ENCODE measurements around the gene XRCC5. TPM values are rescaled to one million over a fixed set of nuclear protein-coding genes. Genes with fewer than 3 reads are reported as not detected.

XRCC5 gene
- total RNA-seq, 1 donor from 2014 or later: 284 TPM

- peak overlapping the region; percentile 100 for H3K4me3 ChIP-seq (ENCODE audit: low read depth, low read length)
- no peaks in the 10 kb centered on the region for H3K27me3 ChIP-seq (ENCODE audit: control insufficient read depth, insufficient read depth, low read length)
- TF ChIP-seq CTCF (IDR thresholded peaks at IDR 0.05; ENCODE audit: insufficient read depth, low read length, poor library complexity, severe bottlenecking): no peak
- H3K36me3 ChIP-seq (ENCODE audit: control insufficient read depth, insufficient read depth, low read length): peaks cover 2% of the 10 kb centered on the region
- DNase-seq (ENCODE audit: low read depth): no peak
These were observed 1.5 kb downstream of the XRCC5 start for GRCh38 chr2:216110620-216111019.

- Histone ChIP-seq H3K36me3 (ENCODE audit: control insufficient read depth, insufficient read depth, low read length) (peaks cover 2% of the 10 kb centered on the region), H3K27me3 (ENCODE audit: control insufficient read depth, insufficient read depth, low read length) (no peaks in the 10 kb centered on the region), H3K4me3 (ENCODE audit: low read depth, low read length) (no peak overlapping the region)
- DNase-seq (ENCODE audit: low read depth): no peak
- TF ChIP-seq CTCF (IDR thresholded peaks at IDR 0.05; ENCODE audit: insufficient read depth, low read length, poor library complexity, severe bottlenecking): no peak
These were observed 2.0 kb downstream of the XRCC5 start for GRCh38 chr2:216111122-216111521.

GRCh38 chr2:216112926-216113325 is 3.8 kb downstream of the XRCC5 start:
- peaks cover 2% of the 10 kb centered on the region for H3K36me3 ChIP-seq (ENCODE audit: control insufficient read depth, insufficient read depth, low read length)
- TF ChIP-seq CTCF (IDR thresholded peaks at IDR 0.05; ENCODE audit: insufficient read depth, low read length, poor library complexity, severe bottlenecking): no peak
- DNase-seq (ENCODE audit: low read depth): no peak

GRCh38 chr2:216113572-216113971 is 4.4 kb downstream of the XRCC5 start:
- H3K36me3 ChIP-seq (ENCODE audit: control insufficient read depth, insufficient read depth, low read length): peaks cover 2% of the 10 kb centered on the region
- no peaks in the 10 kb centered on the region for H3K27me3 ChIP-seq (ENCODE audit: control insufficient read depth, insufficient read depth, low read length)
- DNase-seq (ENCODE audit: low read depth): no peak
- H3K4me3 ChIP-seq (ENCODE audit: low read depth, low read length): no peak overlapping the region
- no peak for TF ChIP-seq CTCF (IDR thresholded peaks at IDR 0.05; ENCODE audit: insufficient read depth, low read length, poor library complexity, severe bottlenecking)

More at GRCh38 chr2:216112926-216113325, 3.8 kb downstream of the XRCC5 start:
- Histone ChIP-seq H3K4me3 (ENCODE audit: low read depth, low read length) (no peak overlapping the region), H3K27me3 (ENCODE audit: control insufficient read depth, insufficient read depth, low read length) (no peaks in the 10 kb centered on the region)

- H3K36me3 ChIP-seq (ENCODE audit: control insufficient read depth, insufficient read depth, low read length): peaks cover 2% of the 10 kb centered on the region
These were observed 5.2 kb downstream of the XRCC5 start for GRCh38 chr2:216114382-216114713.

More at GRCh38 chr2:216114382-216114713, 5.2 kb downstream of the XRCC5 start:
- Histone ChIP-seq H3K4me3 (ENCODE audit: low read depth, low read length) (no peak overlapping the region), H3K27me3 (ENCODE audit: control insufficient read depth, insufficient read depth, low read length) (no peaks in the 10 kb centered on the region)
- no peak for DNase-seq (ENCODE audit: low read depth)
- TF ChIP-seq CTCF (IDR thresholded peaks at IDR 0.05; ENCODE audit: insufficient read depth, low read length, poor library complexity, severe bottlenecking): no peak
